Upper lobe of left lung (tissue), 4 donors: Measurements from ENCODE around the gene INSM2.

ENCODE experiments used
- EP300 ChIP-seq, 4 donors: sonication (generic); formaldehyde crosslinking; IDR thresholded peaks; one replicate each; pipeline ENCODE4 v1.5.1; 2017; ENCODE audit warnings: antibody characterized with exemption in 4 of 4, control low read depth in 2 of 4
- POLR2A ChIP-seq, 4 donors: fragments of 450-650 bp; IDR thresholded peaks; one replicate each; pipeline ENCODE4 v1.5.1; 2016 to 2017; ENCODE audit warnings: antibody characterized with exemption in 4 of 4, mild to moderate bottlenecking in 2 of 4
- POLR2AphosphoS5 ChIP-seq, 2 donors: sonication (generic); formaldehyde crosslinking; IDR thresholded peaks; one replicate each; pipeline ENCODE4 v1.5.1; 2017; ENCODE audit warnings: antibody characterized with exemption in 2 of 2
- TF ChIP-seq, protein P1 (sequence below), 6 experiments: fragments of 450-650 bp in 4 of 6; fragments of 200-600 bp in 2 of 6; sonication (generic) in 2 of 6; IDR thresholded peaks; one replicate each; pipeline ENCODE4 v1.5.1; 2016 to 2019; ENCODE audit warnings: antibody characterized with exemption in 6 of 6

DNA sequence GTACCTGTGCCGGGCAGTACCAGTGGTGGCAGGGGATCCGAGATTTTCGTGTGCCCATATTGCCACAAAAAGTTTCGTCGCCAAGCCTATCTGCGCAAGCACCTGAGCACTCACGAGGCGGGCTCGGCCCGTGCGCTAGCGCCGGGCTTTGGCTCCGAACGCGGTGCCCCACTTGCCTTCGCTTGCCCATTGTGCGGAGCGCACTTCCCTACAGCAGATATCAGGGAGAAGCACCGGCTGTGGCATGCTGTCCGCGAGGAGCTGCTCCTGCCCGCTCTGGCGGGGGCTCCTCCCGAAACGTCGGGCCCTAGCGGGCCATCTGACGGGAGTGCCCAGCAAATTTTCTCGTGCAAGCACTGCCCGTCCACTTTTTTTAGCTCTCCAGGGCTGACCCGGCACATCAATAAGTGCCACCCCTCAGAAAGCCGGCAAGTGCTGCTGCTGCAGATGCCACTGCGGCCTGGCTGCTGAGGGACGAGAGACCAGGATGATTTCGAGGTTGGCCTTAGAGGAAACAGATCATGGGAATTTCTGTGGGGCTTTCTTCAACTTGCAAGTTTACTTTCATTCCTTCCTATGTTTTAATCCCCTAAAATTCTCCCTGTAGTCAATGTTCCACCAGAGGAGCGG lies 1.6 kb downstream of the INSM2 start:
- TF ChIP-seq POLR2AphosphoS5 (IDR thresholded peaks at IDR 0.05) (no peak), POLR2A (IDR thresholded peaks at IDR 0.05) (no peak), EP300 (IDR thresholded peaks at IDR 0.05) (no peak)
- TF ChIP-seq, protein P1, sequence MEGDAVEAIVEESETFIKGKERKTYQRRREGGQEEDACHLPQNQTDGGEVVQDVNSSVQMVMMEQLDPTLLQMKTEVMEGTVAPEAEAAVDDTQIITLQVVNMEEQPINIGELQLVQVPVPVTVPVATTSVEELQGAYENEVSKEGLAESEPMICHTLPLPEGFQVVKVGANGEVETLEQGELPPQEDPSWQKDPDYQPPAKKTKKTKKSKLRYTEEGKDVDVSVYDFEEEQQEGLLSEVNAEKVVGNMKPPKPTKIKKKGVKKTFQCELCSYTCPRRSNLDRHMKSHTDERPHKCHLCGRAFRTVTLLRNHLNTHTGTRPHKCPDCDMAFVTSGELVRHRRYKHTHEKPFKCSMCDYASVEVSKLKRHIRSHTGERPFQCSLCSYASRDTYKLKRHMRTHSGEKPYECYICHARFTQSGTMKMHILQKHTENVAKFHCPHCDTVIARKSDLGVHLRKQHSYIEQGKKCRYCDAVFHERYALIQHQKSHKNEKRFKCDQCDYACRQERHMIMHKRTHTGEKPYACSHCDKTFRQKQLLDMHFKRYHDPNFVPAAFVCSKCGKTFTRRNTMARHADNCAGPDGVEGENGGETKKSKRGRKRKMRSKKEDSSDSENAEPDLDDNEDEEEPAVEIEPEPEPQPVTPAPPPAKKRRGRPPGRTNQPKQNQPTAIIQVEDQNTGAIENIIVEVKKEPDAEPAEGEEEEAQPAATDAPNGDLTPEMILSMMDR (IDR thresholded peaks at IDR 0.05), result no peak
